ENCODE data around the gene C11orf24.

DNA sequence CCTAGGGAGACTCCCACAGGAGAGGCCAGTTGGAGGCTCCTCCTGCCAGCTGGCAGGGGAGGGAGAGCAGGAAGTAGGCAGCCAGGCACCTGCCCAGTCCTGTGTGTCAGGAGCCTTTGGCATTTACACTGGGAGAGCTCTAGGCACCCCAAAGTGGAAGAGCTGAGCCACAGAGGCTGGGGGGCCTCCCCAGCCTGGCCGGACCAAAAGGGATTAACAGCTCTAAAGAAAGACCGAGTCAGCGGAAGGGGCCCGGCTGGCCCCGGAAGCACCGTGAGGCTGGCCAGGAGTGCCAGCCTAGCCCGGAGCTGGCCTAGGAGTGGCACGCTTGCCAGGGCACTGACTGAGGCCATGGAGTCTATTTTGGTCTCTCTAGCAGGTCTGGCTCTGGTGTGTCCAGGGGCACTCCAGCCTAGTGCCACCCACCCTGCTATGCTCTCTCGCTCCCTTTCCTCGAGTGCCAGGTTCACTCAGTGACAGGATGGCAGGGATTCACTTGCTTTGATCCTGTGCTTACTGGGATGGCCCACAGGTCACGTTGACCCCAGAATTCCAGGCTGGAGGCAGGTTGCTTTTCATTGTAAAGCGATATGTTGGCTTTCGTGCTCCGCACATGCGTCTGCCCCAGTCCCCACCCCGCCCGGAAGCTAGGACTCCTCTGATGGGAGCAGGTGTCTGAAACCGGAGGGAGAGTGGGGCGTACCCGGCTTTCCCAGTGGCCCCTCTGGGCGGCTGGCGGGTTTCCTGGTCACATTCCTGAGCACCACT, 55.4 kb downstream of the C11orf24 start:
- no peak for TF ChIP-seq CTCF (IDR thresholded peaks at IDR 0.05 in 2 of 3, conservative IDR thresholded peaks at IDR 0.05 in 1 of 3; ENCODE audit: borderline replicate concordance in 1 of 3, insufficient read depth in 1 of 3, low read depth in 2 of 3, low read length in 2 of 3)
- no peak for TF ChIP-seq ZNF274 (IDR thresholded peaks at IDR 0.05; ENCODE audit: low read depth, low read length)
- no peak for TF ChIP-seq EZH2 (IDR thresholded peaks at IDR 0.05)
- TF ChIP-seq POLR2A (IDR thresholded peaks at IDR 0.05; ENCODE audit: borderline replicate concordance, extremely low read depth, insufficient read depth, insufficient read length), result no peak
- TF ChIP-seq EZH2phosphoT487 (IDR thresholded peaks at IDR 0.05; ENCODE audit: borderline replicate concordance), result no peak
- TF ChIP-seq TCF7L2 (IDR thresholded peaks at IDR 0.05; ENCODE audit: borderline replicate concordance, extremely low read depth, insufficient read depth, insufficient read length), result no peak
- TF ChIP-seq YY1 (IDR thresholded peaks at IDR 0.05; ENCODE audit: extremely low read depth, insufficient replicate concordance, low read depth, low read length), result no peak
- TF ChIP-seq RAD21 (IDR thresholded peaks at IDR 0.05; ENCODE audit: low read depth), result no peak
- no peak for TF ChIP-seq MAX (IDR thresholded peaks at IDR 0.05)
- no peak for TF ChIP-seq POLR2AphosphoS5 (IDR thresholded peaks at IDR 0.05; ENCODE audit: low read depth, low read length)
